ENCODE results near the gene CHAD. TPM values are rescaled to one million over a fixed set of nuclear protein-coding genes. Genes with fewer than 3 reads are reported as not detected.

Gene CHAD
- total and polyA plus RNA-seq, 2 of the 13 experiments (the other 11 are each of a cell fraction or from before 2014, with no cell fraction given): 1.4 TPM; not detected in 1

GRCh38 chr17:50425682-50426471, 42.8 kb downstream of the CHAD start, which contains the start of gene ACSF2 (continued):
- TF ChIP-seq ZNF512 (CRISPR knock-in tag; IDR thresholded peaks at IDR 0.05) (no peak), ZBTB7A (CRISPR knock-in tag; IDR thresholded peaks at IDR 0.05) (no peak), MAFG (CRISPR knock-in tag; IDR thresholded peaks at IDR 0.05) (no peak), FOXA3 (CRISPR knock-in tag; IDR thresholded peaks at IDR 0.05) (0 out of 2 replicates have a peak, but pooled peaks have one; percentile 3), RFX5 (IDR thresholded peaks at IDR 0.05; ENCODE audit: low read depth, low read length) (no peak), SIX4 (CRISPR knock-in tag; IDR thresholded peaks at IDR 0.05) (0 out of 2 replicates have a peak, but pooled peaks have one; percentile 50), ZNF616 (CRISPR knock-in tag; IDR thresholded peaks at IDR 0.05; ENCODE audit: low read depth) (no peak), MED13 (CRISPR knock-in tag; IDR thresholded peaks at IDR 0.05) (no peak), KDM1A (CRISPR knock-in tag; IDR thresholded peaks at IDR 0.05) (no peak), ZNF530 (CRISPR knock-in tag; IDR thresholded peaks at IDR 0.05; ENCODE audit: low read depth) (no peak), MEF2D (CRISPR knock-in tag; IDR thresholded peaks at IDR 0.05) (0 out of 2 replicates have a peak, but pooled peaks have one; percentile 30), ZNF335 (CRISPR knock-in tag; IDR thresholded peaks at IDR 0.05) (no peak), TBX2 (CRISPR knock-in tag; IDR thresholded peaks at IDR 0.05; ENCODE audit: borderline replicate concordance) (no peak; the same call in 1 of the 2 replicates), ZNF792 (CRISPR knock-in tag; IDR thresholded peaks at IDR 0.05) (no peak), CREB3 (CRISPR knock-in tag; IDR thresholded peaks at IDR 0.05) (peak; percentile 72)
- TF ChIP-seq, protein P1, sequence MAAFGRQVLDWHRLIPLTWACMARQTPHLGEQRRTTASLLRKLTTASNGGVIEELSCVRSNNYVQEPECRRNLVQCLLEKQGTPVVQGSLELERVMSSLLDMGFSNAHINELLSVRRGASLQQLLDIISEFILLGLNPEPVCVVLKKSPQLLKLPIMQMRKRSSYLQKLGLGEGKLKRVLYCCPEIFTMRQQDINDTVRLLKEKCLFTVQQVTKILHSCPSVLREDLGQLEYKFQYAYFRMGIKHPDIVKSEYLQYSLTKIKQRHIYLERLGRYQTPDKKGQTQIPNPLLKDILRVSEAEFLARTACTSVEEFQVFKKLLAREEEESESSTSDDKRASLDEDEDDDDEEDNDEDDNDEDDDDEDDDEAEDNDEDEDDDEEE (CRISPR knock-in tag; IDR thresholded peaks at IDR 0.05): no peak
- TF ChIP-seq, protein P2, sequence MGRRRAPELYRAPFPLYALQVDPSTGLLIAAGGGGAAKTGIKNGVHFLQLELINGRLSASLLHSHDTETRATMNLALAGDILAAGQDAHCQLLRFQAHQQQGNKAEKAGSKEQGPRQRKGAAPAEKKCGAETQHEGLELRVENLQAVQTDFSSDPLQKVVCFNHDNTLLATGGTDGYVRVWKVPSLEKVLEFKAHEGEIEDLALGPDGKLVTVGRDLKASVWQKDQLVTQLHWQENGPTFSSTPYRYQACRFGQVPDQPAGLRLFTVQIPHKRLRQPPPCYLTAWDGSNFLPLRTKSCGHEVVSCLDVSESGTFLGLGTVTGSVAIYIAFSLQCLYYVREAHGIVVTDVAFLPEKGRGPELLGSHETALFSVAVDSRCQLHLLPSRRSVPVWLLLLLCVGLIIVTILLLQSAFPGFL (CRISPR knock-in tag; IDR thresholded peaks at IDR 0.05): no peak
- TF ChIP-seq, protein P3, sequence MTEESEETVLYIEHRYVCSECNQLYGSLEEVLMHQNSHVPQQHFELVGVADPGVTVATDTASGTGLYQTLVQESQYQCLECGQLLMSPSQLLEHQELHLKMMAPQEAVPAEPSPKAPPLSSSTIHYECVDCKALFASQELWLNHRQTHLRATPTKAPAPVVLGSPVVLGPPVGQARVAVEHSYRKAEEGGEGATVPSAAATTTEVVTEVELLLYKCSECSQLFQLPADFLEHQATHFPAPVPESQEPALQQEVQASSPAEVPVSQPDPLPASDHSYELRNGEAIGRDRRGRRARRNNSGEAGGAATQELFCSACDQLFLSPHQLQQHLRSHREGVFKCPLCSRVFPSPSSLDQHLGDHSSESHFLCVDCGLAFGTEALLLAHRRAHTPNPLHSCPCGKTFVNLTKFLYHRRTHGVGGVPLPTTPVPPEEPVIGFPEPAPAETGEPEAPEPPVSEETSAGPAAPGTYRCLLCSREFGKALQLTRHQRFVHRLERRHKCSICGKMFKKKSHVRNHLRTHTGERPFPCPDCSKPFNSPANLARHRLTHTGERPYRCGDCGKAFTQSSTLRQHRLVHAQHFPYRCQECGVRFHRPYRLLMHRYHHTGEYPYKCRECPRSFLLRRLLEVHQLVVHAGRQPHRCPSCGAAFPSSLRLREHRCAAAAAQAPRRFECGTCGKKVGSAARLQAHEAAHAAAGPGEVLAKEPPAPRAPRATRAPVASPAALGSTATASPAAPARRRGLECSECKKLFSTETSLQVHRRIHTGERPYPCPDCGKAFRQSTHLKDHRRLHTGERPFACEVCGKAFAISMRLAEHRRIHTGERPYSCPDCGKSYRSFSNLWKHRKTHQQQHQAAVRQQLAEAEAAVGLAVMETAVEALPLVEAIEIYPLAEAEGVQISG (CRISPR knock-in tag; IDR thresholded peaks at IDR 0.05): peak; percentile 73; the same call in 1 of the 2 replicates
- TF ChIP-seq, protein P4, sequence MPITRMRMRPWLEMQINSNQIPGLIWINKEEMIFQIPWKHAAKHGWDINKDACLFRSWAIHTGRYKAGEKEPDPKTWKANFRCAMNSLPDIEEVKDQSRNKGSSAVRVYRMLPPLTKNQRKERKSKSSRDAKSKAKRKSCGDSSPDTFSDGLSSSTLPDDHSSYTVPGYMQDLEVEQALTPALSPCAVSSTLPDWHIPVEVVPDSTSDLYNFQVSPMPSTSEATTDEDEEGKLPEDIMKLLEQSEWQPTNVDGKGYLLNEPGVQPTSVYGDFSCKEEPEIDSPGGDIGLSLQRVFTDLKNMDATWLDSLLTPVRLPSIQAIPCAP (CRISPR knock-in tag; IDR thresholded peaks at IDR 0.05; ENCODE audit: low read depth): 0 out of 2 replicates have a peak, but pooled peaks have one; percentile 37
